Neural progenitor cell (in vitro differentiated cells): ENCODE data around the gene KDM5C.

Source experiments
- CTCF ChIP-seq: fragments of 200-600 bp; sonication (generic); IDR thresholded peaks from 2 replicates; pipeline ENCODE4 v1.5.1; 2017; ENCODE audit warnings: antibody characterized with exemption, mild to moderate bottlenecking
- EZH2 ChIP-seq: fragments of 200-600 bp; sonication (generic); IDR thresholded peaks from 2 replicates; pipeline ENCODE4 v1.6.1; 2017; ENCODE audit warnings: antibody characterized with exemption, mild to moderate bottlenecking, moderate library complexity

GRCh38 chrX:53211391-53211978, 13.5 kb downstream of the KDM5C start:
- no peak for TF ChIP-seq CTCF
- no peak for TF ChIP-seq EZH2
